ACHN (cell line): ENCODE data around the gene ACBD3.
A peak's percentile ranks its signal among the peaks of the same experiment; 100 is the strongest.

Experiments used
- DNase-seq: peaks from one replicate; pipeline ENCODE4 v3.0.0-alpha.2; 2015
- in situ Hi-C: cut with HindIII; loops from 2 replicates; pipeline ENCODE4 v1.10.0; 2017; ENCODE audit warnings: low sequenced_read_pairs, low pct_ligation_motif_present, low pct_unique_long_range_greater_than_20kb

The ACBD3 gene

GRCh38 chr1:226186124-226187018 lies at the start of gene ACBD3:
Gene ACBD3 (minus strand): TSS chr1:226186741. CDS start chr1:226186675, 66 bp downstream.
- in situ Hi-C loops: no loop called here
- DNase-seq: peak; percentile 89

DNA sequence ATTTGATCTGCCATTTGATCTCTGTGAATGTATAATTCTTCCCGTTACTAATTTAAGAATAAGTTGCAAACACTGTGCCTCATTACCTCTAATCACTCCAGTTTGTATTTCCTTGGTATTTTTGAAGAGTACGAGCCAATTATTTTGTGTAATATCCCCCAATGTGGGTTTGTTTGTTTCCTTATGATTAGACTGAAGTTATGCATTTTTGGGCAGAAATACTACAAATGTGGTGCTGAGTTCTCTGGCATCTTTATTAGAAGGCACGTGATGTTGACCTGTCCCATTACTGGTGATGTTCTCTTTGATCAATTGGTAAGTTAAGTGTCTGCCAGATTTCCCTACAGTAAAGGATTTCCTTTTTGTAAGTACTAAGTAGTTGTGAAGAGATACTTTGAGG lies 47.3 kb upstream of the ACBD3 start:
- in situ Hi-C loops: no loop called here
- no peak for DNase-seq

DNA sequence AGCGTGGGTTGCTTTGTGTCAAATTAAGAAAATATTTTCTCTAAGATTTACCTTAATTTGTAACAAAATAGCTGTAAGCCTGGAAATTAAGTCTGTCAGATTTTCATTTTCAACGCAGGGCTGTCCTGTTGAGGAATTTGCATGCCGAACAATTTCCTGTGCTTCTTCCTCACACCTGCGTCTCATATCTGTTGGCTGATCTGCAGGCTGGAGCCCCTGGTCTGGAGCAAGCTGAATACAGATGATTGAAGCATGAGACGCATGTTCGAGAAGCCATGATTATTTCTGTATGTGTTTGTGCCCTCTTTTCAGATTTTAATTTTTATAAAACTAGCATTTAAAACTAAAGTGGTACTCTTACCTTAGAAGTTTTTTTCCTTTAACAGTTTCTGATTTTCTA lies 46.8 kb upstream of the ACBD3 start:
- no peak for DNase-seq
- in situ Hi-C loops: no loop called here

DNA sequence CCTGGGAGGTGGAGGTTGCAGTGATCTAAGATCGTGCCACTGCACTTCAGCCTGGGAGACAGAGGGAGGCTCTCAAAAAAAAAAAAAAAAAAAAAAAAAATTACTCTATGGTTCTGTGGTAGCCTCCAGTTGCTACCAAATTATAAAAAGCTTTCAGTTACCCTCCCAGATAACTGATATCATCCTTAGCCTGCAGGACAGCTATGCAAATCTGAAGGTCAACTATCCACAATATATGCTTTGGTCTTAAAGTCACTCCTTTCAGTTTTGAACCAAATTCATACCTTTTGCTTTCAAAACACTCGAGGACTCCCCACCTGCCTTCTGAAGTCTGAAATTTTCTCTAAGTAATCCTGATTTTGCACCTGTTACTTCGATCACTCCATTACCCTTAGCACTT lies 40.1 kb upstream of the ACBD3 start:
- in situ Hi-C loops: no loop called here
- no peak for DNase-seq

DNA sequence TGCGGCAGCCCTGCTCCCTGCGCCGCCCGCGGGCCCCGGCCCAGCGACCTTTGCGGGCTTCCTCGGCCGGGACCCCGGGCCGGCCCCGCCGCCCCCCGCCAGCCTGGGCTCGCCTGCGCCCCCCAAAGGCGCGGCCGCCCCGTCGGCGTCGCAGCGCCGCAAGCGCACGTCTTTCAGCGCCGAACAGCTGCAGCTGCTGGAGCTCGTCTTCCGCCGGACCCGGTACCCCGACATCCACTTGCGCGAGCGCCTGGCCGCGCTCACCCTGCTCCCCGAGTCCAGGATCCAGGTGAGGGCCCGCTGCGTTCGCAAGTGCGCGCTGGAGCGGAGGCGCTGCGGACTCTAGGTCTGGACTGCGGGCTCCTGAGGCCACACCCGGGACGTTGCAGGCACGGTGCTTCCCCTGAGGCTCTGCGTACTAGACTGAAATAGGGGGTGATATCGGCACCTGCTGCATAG lies 37.3 kb upstream of the ACBD3 start:
- DNase-seq: peak; percentile 5
- in situ Hi-C loops: no loop called here

- in situ Hi-C loops: no loop called here
- DNase-seq: no peak
These were observed 36.7 kb upstream of the ACBD3 start, which contains the start of gene MIXL1 for GRCh38 chr1:226223157-226223785. Gene MIXL1 (plus strand): TSS chr1:226223664. CDS start chr1:226223682, 18 bp downstream.

- in situ Hi-C loops: no loop called here
- DNase-seq: no peak
These were observed 36.1 kb upstream of the ACBD3 start for GRCh38 chr1:226222686-226223085.

GRCh38 chr1:226220473-226221189 lies 34.1 kb upstream of the ACBD3 start:
- in situ Hi-C loops: no loop called here
- no peak for DNase-seq

GRCh38 chr1:226217273-226217672 lies 30.7 kb upstream of the ACBD3 start:
- no peak for DNase-seq
- in situ Hi-C loops: no loop called here

DNA sequence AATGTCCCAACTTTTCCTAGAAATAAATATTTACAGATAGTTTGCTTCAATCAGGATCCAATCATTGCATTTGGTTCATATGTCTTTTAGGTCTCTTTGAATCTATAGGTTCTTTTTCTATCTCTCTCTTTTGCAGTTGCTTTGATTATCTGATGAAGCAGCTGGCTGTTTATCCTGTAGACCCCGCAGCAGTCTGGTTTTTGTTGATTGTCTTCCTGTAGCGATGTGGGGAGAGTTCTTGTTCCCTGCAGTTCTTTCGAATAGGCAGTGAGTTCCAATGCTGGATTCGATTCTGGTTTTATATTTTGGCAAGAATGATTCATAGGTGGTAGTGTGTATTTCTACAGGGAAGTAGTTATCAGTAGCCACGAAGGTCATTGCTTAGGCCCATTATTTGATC lies 29.5 kb upstream of the ACBD3 start:
- in situ Hi-C loops: no loop called here
- DNase-seq: no peak

DNA sequence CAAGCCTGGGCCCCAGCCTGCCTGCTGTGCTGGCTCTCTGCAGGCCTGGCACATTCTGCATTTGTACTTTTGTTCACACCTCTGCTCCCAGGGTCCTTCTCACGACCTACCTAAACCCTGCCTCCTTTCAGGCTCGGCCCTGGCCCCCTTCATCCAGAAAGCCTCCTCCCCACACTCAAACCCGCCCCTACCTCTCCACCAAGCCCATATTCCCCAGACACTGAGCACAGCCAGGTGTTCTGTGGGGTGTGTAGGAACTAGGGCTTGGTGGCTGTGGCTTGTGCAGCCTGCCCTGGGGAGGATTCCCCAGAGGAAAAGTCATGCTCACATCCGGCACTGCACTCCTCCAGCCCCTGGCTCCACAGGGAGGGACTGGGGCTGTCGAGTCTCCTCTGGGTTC lies 28.7 kb upstream of the ACBD3 start:
- no peak for DNase-seq
- in situ Hi-C loops: no loop called here

- in situ Hi-C loops: no loop called here
- DNase-seq: no peak
These were observed 26.0 kb upstream of the ACBD3 start for GRCh38 chr1:226212545-226212944.

- in situ Hi-C loops: no loop called here
- no peak for DNase-seq
These were observed 24.8 kb upstream of the ACBD3 start for GRCh38 chr1:226211181-226211821.

GRCh38 chr1:226210571-226211176 lies 24.1 kb upstream of the ACBD3 start:
- DNase-seq: no peak
- in situ Hi-C loops: no loop called here

GRCh38 chr1:226209307-226210059 lies 22.9 kb upstream of the ACBD3 start:
- in situ Hi-C loops: no loop called here
- DNase-seq: no peak

DNA sequence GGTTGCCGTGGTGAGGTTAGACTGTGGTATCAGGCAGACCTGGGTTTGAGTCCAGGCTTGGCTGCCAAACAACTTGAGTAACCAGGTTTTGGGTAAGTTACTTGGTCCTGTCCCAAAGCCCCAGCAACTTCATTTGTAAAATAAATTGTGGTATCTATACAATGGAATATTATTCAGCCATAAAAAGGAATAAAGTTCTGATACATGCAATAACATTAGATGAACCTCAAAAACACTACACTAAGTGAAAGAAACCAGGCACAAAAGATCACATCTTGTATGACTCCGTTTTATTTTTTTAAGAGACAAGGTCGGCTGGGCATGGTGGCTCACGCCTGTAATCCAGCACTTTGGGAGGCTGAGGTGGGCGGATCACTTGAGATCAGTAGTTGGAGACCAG lies 20.5 kb upstream of the ACBD3 start:
- in situ Hi-C loops: no loop called here
- no peak for DNase-seq

DNA sequence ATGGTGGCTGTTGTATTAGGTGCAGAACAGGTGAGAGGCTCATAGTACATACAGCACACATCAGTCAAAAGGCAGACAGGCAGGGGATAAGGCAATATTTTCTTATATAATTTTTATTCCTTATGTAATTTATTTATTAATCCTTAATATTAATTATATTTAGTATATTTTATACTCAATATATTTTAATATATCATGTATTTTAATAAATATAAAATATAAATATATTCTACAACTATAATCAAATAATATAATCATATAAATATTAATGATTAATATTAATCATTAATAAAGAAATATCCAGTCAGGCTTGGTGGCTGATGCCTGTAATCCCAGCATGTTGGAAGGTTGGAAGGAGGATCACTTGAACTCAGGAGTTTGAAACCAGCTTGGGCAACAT lies 17.7 kb upstream of the ACBD3 start:
- in situ Hi-C loops: no loop called here
- DNase-seq: no peak

- DNase-seq: no peak
- in situ Hi-C loops: no loop called here
These were observed 17.1 kb upstream of the ACBD3 start for GRCh38 chr1:226203655-226204054.
